Coronary artery (tissue), 2 donors: ENCODE data around the gene RRP8.

Experiments used
- DNase-seq: peaks from one replicate; pipeline ENCODE4 v3.0.0-alpha.2; 2017; ENCODE audit warnings: low spot score
- H3K27ac ChIP-seq, 2 donors: fragments of 200-600 bp; sonication (generic); one replicate each; pipeline ENCODE4 v1.5.1; 2016 to 2019
- H3K4me3 ChIP-seq: fragments of 200-600 bp; sonication (generic); 2 replicates; pipeline ENCODE4 v1.5.1; 2016; ENCODE audit warnings: mild to moderate bottlenecking, moderate library complexity
- CTCF ChIP-seq: fragments of 200-600 bp; sonication (generic); IDR thresholded peaks from one replicate; pipeline ENCODE4 v1.5.1; 2019; ENCODE audit warnings: antibody characterized with exemption

RRP8 gene

GRCh38 chr11:6611963-6612212 is 8.5 kb upstream of the RRP8 start:
- no peak for DNase-seq
- TF ChIP-seq CTCF, result no peak
- Histone ChIP-seq H3K27ac (peak overlapping the region; percentile 93 to 98), H3K4me3 (peak overlapping the region; percentile 90)

- peak overlapping the region; percentile 93 to 98 for H3K27ac ChIP-seq
- no peak for TF ChIP-seq CTCF
- peak overlapping the region; percentile 90 for H3K4me3 ChIP-seq
- peak; percentile 82 for DNase-seq
These were observed 7.9 kb upstream of the RRP8 start for GRCh38 chr11:6611092-6611962.

- Histone ChIP-seq H3K27ac (peak overlapping the region; percentile 93 to 98), H3K4me3 (peak overlapping the region; percentile 90)
- no peak for TF ChIP-seq CTCF
- peak; percentile 73 for DNase-seq
These were observed 7.2 kb upstream of the RRP8 start for GRCh38 chr11:6610591-6610990.

- no peak for TF ChIP-seq CTCF
- Histone ChIP-seq H3K4me3 (no peak overlapping the region), H3K27ac (peak overlapping the region; percentile 93 to 99)
- peak; percentile 63 for DNase-seq
These were observed 6.1 kb upstream of the RRP8 start for GRCh38 chr11:6609502-6610015.

- H3K4me3 ChIP-seq, result no peak overlapping the region
- no peak for TF ChIP-seq CTCF
- H3K27ac ChIP-seq, result peak overlapping the region; percentile 93 to 99
- peak; percentile 67 for DNase-seq
These were observed 5.5 kb upstream of the RRP8 start for GRCh38 chr11:6608726-6609501.

GRCh38 chr11:6608011-6608410 is 4.6 kb upstream of the RRP8 start:
- TF ChIP-seq CTCF, result no peak
- peak overlapping the region; percentile 97 for H3K4me3 ChIP-seq
- peak; percentile 65 for DNase-seq
- H3K27ac ChIP-seq, result peak overlapping the region; percentile 93 to 99
